Motor neuron (in vitro differentiated cells): ENCODE measurements around the gene UTS2B. TPM values are rescaled to one million over a fixed set of nuclear protein-coding genes. Genes with fewer than 3 reads are reported as not detected.

Source experiments
- ATAC-seq, 8 experiments: fragments of 200-7000 bp; cut with Tn5 transposase; replicated peaks in 6 of 8; 2 replicates each; pipeline ENCODE4 v1.8.0; 2021; ENCODE audit warnings: mild to moderate bottlenecking in 8 of 8, moderate library complexity in 8 of 8
- H3K27ac ChIP-seq, 2 donors: fragments of 250-450 bp; sonication (Bioruptor Pico); 2 replicates each; pipeline ENCODE4 v1.9.0; 2021; ENCODE audit warnings: antibody characterized with exemption in 2 of 2, mild to moderate bottlenecking in 2 of 2, moderate library complexity in 1 of 2
- H3K4me1 ChIP-seq, 2 donors: fragments of 250-450 bp; sonication (Bioruptor Pico); replicated peaks in 1 of 2; 2 replicates each; pipeline ENCODE4 v1.6.1; 2021; ENCODE audit warnings: antibody characterized with exemption in 2 of 2, mild to moderate bottlenecking in 2 of 2, moderate library complexity in 1 of 2
- H3K4me3 ChIP-seq, 5 donors: fragments of 250-450 bp; sonication (Bioruptor Pico); 2 replicates each; pipeline ENCODE4 v1.9.0; 2021; ENCODE audit warnings: antibody characterized with exemption in 5 of 5, mild to moderate bottlenecking in 5 of 5, moderate library complexity in 4 of 5
- WGBS, 10 experiments: fragments of 450-650 bp; shearing (Covaris generic); methylation state at CpG; one replicate each; pipeline ENCODE4 v1.0.0; 2022; 5-methylcytosine and 5-hydroxymethylcytosine counted together
- in situ Hi-C, 9 experiments: fragments of 400-800 bp; cut with MboI; loops; one replicate each; pipeline ENCODE4 v1.15.0; 2021; ENCODE audit warnings: low sequenced_read_pairs in 9 of 9, low pct_unique_long_range_greater_than_20kb in 2 of 9; ENCODE audit not compliant: unreplicated experiment in 9 of 9
- total RNA-seq, 8 experiments: library from RNA; unstranded; fragments of 300-600 nt; gene quantifications; 2 replicates each; pipeline versions ENCODE4 v1.2.3 to v1.2.4, GENCODE V29; 2022

UTS2B gene
- total RNA-seq, 8 experiments from 2014 or later: 0.13 to 7.0 (median 1.2) TPM

DNA sequence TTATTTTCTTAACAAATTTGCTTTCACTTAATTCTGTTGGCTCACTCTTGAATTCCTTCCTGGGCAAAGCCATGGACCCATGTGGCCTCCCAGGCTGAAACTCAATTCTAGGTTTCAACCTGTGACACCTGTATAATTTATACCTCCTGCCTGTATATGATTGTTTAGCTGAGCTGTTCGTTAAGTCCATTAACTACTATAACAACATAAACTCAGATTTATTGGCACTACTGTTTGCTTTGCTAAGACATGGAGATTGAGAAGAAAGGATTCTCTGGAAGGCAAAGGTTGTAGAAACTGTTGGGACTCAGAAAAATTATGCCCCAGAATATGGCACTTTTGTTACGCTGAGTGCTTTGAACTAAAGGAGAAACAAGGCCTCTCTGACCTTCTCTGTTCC is 27.9 kb downstream of the UTS2B start:
- in situ Hi-C loops: no loop called here
- Histone ChIP-seq H3K27ac (no peak overlapping the region), H3K4me1 (peaks cover 9 to 12% of the 10 kb centered on the region in 2 donors), H3K4me3 (no peak overlapping the region)
- WGBS, 10 experiments: 29 to 100% (median 68%) methylated on average over 1 to 2 of the region's 2 CpGs
- ATAC-seq: no peak

DNA sequence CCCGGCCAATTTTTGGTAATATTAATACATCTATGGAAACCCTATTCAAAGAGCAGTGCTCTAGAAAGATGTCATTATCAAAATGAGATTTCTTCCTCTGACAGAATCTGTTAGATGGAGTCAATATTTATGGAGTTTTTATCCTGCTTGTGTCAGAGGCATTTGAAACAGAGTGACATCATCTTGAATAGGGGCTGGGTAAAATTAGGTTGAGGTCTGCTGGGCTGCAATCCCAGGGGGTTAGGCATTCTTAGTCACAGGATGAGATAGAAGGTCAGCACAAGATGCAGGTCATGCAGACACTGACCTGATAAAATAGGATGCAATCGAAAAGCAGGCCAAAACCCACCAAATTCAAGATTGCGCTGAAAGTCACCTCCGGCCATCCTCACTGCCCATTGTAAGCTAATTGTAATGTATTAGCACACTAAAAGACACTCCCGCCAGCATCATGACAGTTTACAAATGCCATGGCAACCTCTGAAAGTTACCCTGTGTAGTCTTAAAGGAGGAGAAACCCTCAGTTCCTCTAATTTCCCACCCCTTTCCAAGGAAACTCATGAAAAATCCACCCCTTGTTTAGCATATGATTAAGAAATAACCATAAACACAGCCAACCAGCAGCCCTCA is 28.4 kb downstream of the UTS2B start:
- 27 to 100% (median 77%) methylated on average over 1 to 4 of the region's 5 CpGs; no CpG with 5 or more reads in 1 of the 10 experiments for WGBS, 10 experiments
- in situ Hi-C loops: no loop called here
- H3K27ac ChIP-seq: no peak overlapping the region
- peak; percentile 40 to 76 (median 67) for ATAC-seq
- H3K4me3 ChIP-seq: no peak overlapping the region
- peaks cover 9 to 12% of the 10 kb centered on the region in 2 donors for H3K4me1 ChIP-seq

DNA sequence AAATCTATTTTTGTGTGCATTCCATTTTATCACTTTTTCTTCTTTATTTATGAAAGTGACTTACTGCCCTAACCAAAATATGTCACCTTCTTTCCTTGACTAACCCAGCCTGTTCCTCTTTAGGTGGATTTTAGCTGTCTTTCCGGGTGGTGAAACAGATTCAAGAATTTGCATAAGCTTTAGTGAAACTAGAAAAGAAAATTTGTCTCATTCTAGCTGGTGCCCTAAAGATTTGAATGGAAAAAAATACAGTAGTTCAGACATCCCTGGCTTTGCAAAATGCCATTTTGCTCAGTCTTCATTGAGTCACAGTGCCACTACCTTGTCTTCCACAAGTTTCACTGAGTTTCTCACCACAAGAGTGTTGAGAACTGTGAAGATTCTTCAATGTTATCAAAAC is 29.3 kb downstream of the UTS2B start:
- Histone ChIP-seq H3K4me1 (peaks cover 9 to 12% of the 10 kb centered on the region in 2 donors), H3K27ac (no peak overlapping the region), H3K4me3 (no peak overlapping the region)
- ATAC-seq: no peak
- in situ Hi-C loops: no loop called here
- WGBS, 10 experiments: 64 to 100% (median 89%) methylated on average over 1 of the region's 1 CpG

DNA sequence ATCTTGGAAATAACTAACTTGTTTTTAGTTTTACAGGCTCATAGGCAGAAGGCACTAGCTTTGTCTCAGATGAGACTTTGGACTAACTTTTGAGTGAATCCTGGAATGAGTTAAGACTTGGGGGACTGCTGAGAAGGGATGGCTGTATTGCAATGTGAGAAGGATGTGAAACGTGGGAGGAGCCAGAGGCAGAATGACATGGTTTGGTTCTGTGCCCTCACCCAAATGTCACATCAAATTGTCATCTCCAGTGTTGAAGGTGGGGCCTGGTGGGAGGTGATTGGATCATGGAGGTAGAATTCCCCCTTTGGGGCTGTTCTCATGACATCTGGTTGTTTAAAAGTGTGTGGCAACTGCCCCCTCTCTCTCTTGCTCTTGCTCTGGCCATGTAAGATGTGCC is 29.9 kb downstream of the UTS2B start:
- peaks cover 9 to 12% of the 10 kb centered on the region in 2 donors for H3K4me1 ChIP-seq
- in situ Hi-C loops: no loop called here
- no peak overlapping the region for H3K4me3 ChIP-seq
- H3K27ac ChIP-seq: no peak overlapping the region
- WGBS, 10 experiments: 13 to 60% (median 39%) methylated on average over 1 of the region's 1 CpG; no CpG with 5 or more reads in 6 of the 10 experiments
- no peak for ATAC-seq

DNA sequence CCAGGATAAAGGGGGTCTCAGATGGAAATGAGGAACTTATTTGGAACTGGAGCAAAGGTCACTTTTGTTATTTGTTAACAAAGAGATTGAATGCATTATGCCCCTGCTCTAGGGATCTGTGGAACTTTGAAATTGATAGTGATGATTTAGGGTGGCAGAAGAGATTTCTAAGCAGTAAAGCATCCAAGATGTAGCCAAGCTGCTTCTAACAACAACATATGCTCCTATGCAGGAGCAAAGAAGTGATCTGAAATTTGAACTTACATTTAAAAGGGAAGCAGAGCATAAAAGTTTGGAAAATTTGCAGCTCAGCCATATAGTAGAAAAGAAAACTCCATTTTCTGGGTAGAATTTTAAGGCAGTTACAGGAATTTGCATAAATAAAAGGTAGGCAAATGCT is 31.5 kb downstream of the UTS2B start:
- in situ Hi-C loops: no loop called here
- Histone ChIP-seq H3K4me3 (no peak overlapping the region), H3K27ac (no peak overlapping the region), H3K4me1 (peaks cover 9 to 12% of the 10 kb centered on the region in 2 donors)
- ATAC-seq: no peak

DNA sequence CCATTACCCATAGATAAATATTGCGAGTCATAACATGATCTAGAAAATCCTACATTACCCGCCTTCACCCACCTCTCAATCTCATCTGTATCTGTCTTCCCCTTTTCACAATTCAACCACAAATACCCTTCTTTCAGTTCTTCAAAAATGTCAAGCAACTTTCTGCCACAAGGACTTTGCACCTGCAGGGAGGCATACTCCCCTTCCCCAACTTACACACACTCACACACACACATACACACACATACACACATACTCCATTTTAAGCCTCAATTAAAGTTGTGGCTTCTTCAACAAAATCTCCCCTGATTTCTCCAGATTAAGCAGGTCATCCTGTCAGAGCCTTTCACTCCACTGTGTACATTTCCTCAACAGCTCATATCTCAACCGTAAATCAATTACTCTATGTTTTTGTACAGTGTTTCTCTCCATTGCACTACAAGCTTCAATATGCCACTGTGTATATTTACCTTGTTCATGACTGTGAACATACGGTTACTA is 34.2 kb downstream of the UTS2B start:
- Histone ChIP-seq H3K4me3 (no peak overlapping the region), H3K4me1 (no peaks in the 10 kb centered on the region), H3K27ac (no peak overlapping the region)
- 21 to 92% (median 63%) methylated on average over 1 to 4 of the region's 4 CpGs for WGBS, 10 experiments
- no peak for ATAC-seq
- in situ Hi-C loops: no loop called here

DNA sequence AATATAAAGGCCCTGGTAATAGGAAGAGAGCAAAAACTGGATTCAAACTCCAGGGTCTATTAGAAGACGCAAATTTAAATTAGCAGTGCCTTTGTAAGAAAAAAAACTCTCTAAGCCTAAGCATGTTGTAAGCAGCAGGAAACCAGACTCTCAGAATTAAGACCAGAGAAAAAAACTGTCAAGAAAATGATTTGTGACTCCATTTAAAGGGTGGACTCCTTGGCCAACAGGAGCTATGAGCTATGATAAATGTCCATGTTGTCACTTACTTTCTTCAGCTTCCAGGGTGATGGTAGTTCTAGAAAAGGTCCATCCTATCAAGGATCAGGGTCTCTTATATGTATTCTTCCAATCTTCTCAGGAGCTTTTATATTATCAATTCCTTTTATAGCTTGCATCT is 36.0 kb downstream of the UTS2B start:
- 86 to 100% (median 100%) methylated on average over 1 of the region's 1 CpG; no CpG with 5 or more reads in 3 of the 10 experiments for WGBS, 10 experiments
- in situ Hi-C loops: no loop called here
- no peak overlapping the region for H3K4me3 ChIP-seq
- ATAC-seq: no peak
- no peak overlapping the region for H3K27ac ChIP-seq
- no peaks in the 10 kb centered on the region for H3K4me1 ChIP-seq

DNA sequence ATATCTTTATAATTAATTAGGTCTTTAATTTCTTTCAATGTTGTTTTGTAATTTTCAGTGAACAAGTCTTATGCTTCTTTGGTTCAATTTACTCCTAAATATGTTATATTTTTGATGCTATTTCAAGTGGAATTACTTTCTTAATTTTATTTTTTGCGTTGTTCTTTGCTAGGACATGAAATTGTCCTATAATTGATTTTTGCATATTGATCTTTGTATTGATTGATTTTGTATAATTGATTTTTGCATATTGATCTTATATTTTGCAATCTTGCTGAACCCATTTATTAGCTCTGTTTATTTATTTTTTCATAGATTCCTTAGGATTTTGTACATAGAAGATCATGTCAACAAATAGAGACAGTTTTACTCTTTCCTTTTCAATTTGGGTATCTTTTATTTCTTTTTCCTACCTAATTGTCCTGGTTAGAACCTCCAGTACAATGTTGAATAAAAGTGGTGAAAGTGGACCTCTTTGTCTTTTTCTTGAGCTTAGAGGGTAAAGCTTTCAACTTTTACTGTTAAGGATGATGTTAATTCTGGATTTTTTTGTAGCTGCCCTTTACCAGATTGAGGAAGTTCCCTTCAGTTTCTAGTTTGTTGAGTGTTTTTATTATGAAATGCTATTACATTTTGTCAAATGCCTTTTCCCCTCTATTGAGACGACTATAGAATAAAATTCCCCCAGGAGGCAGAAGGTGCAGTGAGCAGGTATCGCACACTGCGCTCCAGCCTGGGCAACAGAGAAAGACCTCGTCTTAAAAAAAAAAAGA is 37.9 kb downstream of the UTS2B start:
- H3K4me1 ChIP-seq: no peaks in the 10 kb centered on the region
- no peak for ATAC-seq
- in situ Hi-C loops: no loop called here
- H3K4me3 ChIP-seq: no peak overlapping the region
- H3K27ac ChIP-seq: no peak overlapping the region
- WGBS, 10 experiments: 53 to 90% (median 79%) methylated on average over 2 to 5 of the region's 5 CpGs

DNA sequence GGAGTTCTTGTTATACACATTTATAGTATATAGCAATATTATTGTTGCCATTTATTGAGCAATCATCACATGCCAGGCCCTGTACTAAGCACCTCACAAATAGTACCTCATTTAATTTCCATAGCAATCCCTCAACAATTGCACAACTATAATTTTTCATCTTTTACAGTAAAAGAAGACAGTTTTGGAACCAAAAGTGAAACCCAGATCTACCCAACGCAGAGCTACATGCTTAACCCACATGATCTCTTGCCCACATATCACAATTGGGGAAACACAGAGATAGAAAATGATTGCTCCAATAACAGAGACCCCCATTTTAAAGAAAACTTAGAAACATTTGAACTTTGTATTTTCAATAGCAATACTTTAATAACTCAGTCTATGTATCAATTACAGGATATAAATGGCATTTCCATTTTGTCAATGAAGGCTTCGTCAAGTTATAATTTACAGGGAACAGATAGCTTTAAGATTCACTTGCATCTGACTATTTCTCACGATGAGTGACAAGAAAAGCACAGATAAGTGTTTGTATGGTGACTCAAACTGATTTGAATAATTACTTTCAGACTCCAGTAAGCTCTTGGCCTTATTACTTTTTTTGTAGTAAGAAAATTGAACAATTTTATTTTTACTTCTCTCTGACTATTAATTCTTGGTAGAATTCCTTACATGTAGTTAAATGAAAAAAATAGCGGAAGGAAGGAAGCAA is 39.9 kb downstream of the UTS2B start:
- in situ Hi-C loops: no loop called here
- Histone ChIP-seq H3K4me3 (no peak overlapping the region), H3K27ac (no peak overlapping the region), H3K4me1 (no peaks in the 10 kb centered on the region)
- peak in 2 of 8 experiments; percentile 86 to 89 for ATAC-seq
- WGBS, 10 experiments: 0 to 100% (median 87%) methylated on average over 1 to 4 of the region's 4 CpGs; no CpG with 5 or more reads in 1 of the 10 experiments

DNA sequence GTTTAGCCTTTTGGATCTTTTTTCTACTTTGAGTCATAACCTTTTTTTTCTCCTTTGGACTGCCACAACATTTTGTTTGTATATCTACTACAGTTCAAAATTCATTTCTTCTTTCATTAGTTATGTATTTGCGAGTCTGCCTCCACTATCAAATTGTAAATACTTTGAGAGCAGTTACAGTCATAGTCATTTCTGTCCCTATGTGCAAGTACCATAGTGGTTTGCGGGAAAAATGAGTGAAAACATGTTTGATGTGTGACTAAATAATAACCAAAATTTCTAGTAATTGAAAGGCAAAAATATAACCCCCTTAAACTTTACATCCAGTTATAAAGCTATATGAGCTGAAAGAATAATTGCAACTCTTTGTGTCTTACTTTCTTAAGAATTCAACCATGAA is 46.9 kb downstream of the UTS2B start:
- no peak overlapping the region for H3K27ac ChIP-seq
- H3K4me1 ChIP-seq: peaks cover 0 to 24% of the 10 kb centered on the region in 2 donors
- 50 to 100% (median 93%) methylated on average over 1 to 2 of the region's 2 CpGs; no CpG with 5 or more reads in 1 of the 10 experiments for WGBS, 10 experiments
- no peak for ATAC-seq
- in situ Hi-C loops: no loop called here
- H3K4me3 ChIP-seq: no peak overlapping the region

DNA sequence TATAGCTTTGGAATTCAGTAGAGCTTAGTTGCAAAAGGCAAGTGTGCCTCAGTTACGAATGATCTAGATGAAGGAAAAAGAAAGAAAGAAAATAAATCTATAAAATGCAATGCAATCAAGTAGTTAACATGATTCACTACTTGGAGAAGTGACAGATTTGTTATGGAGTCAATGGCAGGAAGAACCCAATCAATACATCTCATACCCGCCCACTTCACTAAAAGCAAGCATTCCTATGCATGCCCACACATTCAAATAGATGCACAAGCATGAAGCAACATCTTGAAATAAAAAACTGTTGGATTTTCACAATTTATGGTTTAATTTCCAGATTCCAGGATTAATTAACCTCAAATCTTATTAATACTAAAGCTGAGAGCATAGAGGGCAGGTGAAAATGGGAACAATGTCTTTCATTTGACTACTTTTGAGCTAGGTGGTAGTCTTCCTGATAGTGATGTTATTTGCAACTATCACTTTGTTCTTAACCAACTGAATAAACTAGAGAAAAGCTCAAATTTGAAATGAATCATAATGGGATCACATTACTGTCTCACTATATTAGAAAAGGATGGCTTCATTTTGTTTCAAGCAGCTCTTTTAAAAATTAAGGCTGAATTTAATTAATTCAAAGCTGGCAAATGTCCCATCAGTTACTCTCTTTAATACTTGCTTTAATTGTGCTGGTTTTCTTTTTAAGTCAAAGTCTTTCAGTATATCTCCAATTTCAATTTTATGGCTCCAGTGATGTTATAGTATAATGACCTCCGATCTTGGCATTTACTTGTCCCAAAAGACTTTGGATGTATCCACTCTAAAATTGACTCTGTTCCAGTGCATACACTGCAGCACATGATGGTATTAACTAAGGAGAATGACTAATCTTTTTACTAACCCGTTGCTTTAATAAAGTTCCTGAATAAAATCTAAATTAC is 47.8 kb downstream of the UTS2B start:
- ATAC-seq: peak in 2 of 8 experiments; percentile 28 to 78
- in situ Hi-C loops: no loop called here
- H3K27ac ChIP-seq: no peak overlapping the region
- H3K4me1 ChIP-seq: peaks cover 0 to 24% of the 10 kb centered on the region in 2 donors
- no peak overlapping the region for H3K4me3 ChIP-seq
- 11 to 93% (median 61%) methylated on average over 1 to 4 of the region's 4 CpGs for WGBS, 10 experiments

DNA sequence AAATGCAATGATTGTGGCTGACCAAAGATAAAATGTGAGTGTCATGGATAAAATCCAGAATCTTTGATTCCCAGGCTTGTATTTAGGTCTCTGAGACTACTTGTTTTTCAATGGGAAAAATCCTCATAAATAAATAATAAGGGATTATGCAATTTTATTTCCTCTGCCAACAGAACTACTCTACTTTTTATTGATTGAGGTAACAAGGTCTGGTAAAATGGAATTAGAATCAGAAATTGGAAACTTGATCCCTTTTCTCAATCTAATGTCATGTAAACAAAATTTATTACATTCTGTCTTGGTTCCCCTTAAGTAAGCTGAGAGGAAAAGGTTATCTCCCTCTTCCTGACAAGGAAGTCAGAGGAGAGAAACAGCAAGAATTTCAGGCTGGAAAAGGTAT is 49.4 kb downstream of the UTS2B start:
- ATAC-seq: no peak
- peaks cover 0 to 24% of the 10 kb centered on the region in 2 donors for H3K4me1 ChIP-seq
- no peak overlapping the region for H3K27ac ChIP-seq
- in situ Hi-C loops: no loop called here
- H3K4me3 ChIP-seq: no peak overlapping the region
